ENCODE data around the gene GRPEL2. TPM values are rescaled to one million over a fixed set of nuclear protein-coding genes. Genes with fewer than 3 reads are reported as not detected.

Gene GRPEL2
- total and polyA plus RNA-seq, 2 donors (not counting 3 experiments of a cell fraction or from before 2014, with no cell fraction given): 7.6 to 32.5 TPM

DNA sequence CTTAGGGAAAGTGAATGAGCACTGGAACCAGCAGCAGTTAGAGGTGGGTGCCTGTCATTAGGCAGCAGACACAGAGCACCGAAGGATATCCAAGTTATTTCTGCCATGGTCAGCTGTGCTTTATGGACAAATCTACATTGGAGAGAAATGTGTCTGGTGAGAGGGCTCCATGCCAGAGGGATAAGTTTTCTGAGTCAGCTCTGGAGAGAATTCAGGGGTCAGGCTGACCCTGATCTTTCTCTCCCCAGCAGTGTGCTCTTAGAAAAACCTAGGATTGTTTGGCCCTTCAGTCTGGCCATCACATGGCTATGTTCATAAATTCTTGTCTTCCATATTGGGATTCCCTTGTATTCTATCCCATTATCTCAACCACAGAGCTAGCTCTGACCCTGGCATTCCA, 42.7 kb downstream of the GRPEL2 start:
- H3K9me3 ChIP-seq (replicated peaks; ENCODE audit: control insufficient read depth, insufficient read depth, low read length): no peaks in the 10 kb centered on the region
- H3K79me2 ChIP-seq (ENCODE audit: control insufficient read depth, insufficient read depth, low read length): no peaks in the 10 kb centered on the region
- no peak overlapping the region for H3K27ac ChIP-seq (ENCODE audit: insufficient read depth, low read depth, low read length)
- POLR2A ChIA-PET: no interaction called here
- BruUV-seq (replicated peaks): no TSS peak
- no peaks in the 10 kb centered on the region for H4K20me1 ChIP-seq (replicated peaks; ENCODE audit: control insufficient read depth, extremely low read depth, insufficient read depth, low read length)
- H3K9me1 ChIP-seq (replicated peaks; ENCODE audit: control insufficient read depth, extremely low read depth, insufficient read depth, low read length): no peaks in the 10 kb centered on the region
- CTCF ChIA-PET: interaction anchor here (0.8 to 2.8 kb wide), 4 partner anchors 21 to 231 kb away, joined by 3 to 15 read pairs (median 6); no protein-coding TSS in a partner anchor
- no peaks in the 10 kb centered on the region for H3K4me1 ChIP-seq (ENCODE audit: control insufficient read depth, extremely low read depth, insufficient read depth, low read length)
- DNase-seq (ENCODE audit: low read depth, low spot score): no peak
- dilution Hi-C loops (cut with MboI; ENCODE audit: extremely low pct_ligation_motif_present, low sequenced_read_pairs) (no loop called here), intact Hi-C loops (cut with micrococcal nuclease) (no loop called here)
- no peak overlapping the region for H3K9ac ChIP-seq (replicated peaks; ENCODE audit: extremely low read depth, insufficient read depth, low read length)
- H3K27me3 ChIP-seq (ENCODE audit: control insufficient read depth in 2 of 2, insufficient read depth in 2 of 2, low read length in 2 of 2): no peaks in the 10 kb centered on the region
- no peak overlapping the region for H3K4me3 ChIP-seq (replicated peaks in 1 of 3; ENCODE audit: insufficient read depth in 1 of 3, low read depth in 1 of 3, low read length in 3 of 3)
- no peak overlapping the region for H3K4me2 ChIP-seq (ENCODE audit: insufficient read depth, low read length)
- no peak overlapping the region for H2AFZ ChIP-seq (ENCODE audit: low read depth, low read length)
- FAIRE-seq: no peak
- TF ChIP-seq MYC (IDR thresholded peaks at IDR 0.05; ENCODE audit: low read depth, low read length): no peak
- no peak for TF ChIP-seq POLR2A (IDR thresholded peaks at IDR 0.05; ENCODE audit: low read depth, low read length)
- no peak for TF ChIP-seq EZH2 (IDR thresholded peaks at IDR 0.05; ENCODE audit: borderline replicate concordance, low read depth, low read length, severe bottlenecking)
- no peak for TF ChIP-seq GATA2 (IDR thresholded peaks at IDR 0.05; ENCODE audit: insufficient read depth, insufficient read length, low read depth, low read length)
- TF ChIP-seq POLR2AphosphoS5 (IDR thresholded peaks at IDR 0.05; ENCODE audit: insufficient read depth, low read depth, low read length): no peak
- TF ChIP-seq FOS (IDR thresholded peaks at IDR 0.05; ENCODE audit: borderline replicate concordance, insufficient read depth, low read length): no peak
- no peak for TF ChIP-seq JUN (IDR thresholded peaks at IDR 0.05; ENCODE audit: borderline replicate concordance, insufficient read depth, insufficient read length, low read depth)
- TF ChIP-seq, protein P1, sequence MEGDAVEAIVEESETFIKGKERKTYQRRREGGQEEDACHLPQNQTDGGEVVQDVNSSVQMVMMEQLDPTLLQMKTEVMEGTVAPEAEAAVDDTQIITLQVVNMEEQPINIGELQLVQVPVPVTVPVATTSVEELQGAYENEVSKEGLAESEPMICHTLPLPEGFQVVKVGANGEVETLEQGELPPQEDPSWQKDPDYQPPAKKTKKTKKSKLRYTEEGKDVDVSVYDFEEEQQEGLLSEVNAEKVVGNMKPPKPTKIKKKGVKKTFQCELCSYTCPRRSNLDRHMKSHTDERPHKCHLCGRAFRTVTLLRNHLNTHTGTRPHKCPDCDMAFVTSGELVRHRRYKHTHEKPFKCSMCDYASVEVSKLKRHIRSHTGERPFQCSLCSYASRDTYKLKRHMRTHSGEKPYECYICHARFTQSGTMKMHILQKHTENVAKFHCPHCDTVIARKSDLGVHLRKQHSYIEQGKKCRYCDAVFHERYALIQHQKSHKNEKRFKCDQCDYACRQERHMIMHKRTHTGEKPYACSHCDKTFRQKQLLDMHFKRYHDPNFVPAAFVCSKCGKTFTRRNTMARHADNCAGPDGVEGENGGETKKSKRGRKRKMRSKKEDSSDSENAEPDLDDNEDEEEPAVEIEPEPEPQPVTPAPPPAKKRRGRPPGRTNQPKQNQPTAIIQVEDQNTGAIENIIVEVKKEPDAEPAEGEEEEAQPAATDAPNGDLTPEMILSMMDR (IDR thresholded peaks at IDR 0.05; ENCODE audit: extremely low read depth in 1 of 2, insufficient read depth in 1 of 2, low read depth in 1 of 2, low read length in 2 of 2): no peak
- TF ChIP-seq, protein P2, sequence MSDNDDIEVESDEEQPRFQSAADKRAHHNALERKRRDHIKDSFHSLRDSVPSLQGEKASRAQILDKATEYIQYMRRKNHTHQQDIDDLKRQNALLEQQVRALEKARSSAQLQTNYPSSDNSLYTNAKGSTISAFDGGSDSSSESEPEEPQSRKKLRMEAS (IDR thresholded peaks at IDR 0.05; ENCODE audit: insufficient read depth, insufficient read length): no peak
- H3K36me3 ChIP-seq (ENCODE audit: control insufficient read depth in 2 of 2, extremely low read depth in 1 of 2, insufficient read depth in 2 of 2, low read length in 2 of 2): no peaks in the 10 kb centered on the region
